Astrocyte (in vitro differentiated cells and primary cell): ENCODE measurements around the gene PIGU. TPM values are rescaled to one million over a fixed set of nuclear protein-coding genes. Genes with fewer than 3 reads are reported as not detected.

ENCODE experiments used
- DNase-seq: peaks from one replicate; pipeline ENCODE4 v3.0.0-alpha.2; 2010; ENCODE audit warnings: low read depth
- FAIRE-seq: peaks from 2 replicates; lab custom pipeline; 2011; peaks lifted over from hg19 to GRCh38; lab: Jason Lieb, UNC
- H2AFZ ChIP-seq: 2 replicates; pipeline ENCODE4 v1.6.0; 2012; ENCODE audit warnings: low read depth, low read length, inconsistent platforms
- H3K27ac ChIP-seq: 2 replicates; pipeline ENCODE4 v1.5.1; 2011; ENCODE audit warnings: low read depth, low read length, inconsistent platforms
- H3K27me3 ChIP-seq: 2 replicates; pipeline ENCODE4 v1.6.0; 2011; ENCODE audit warnings: low read length, inconsistent platforms; ENCODE audit not compliant: insufficient read depth
- H3K36me3 ChIP-seq: 2 replicates; pipeline ENCODE4 v1.5.1; 2011; ENCODE audit warnings: low read length, inconsistent platforms; ENCODE audit not compliant: insufficient read depth
- H3K4me1 ChIP-seq: 2 replicates; pipeline ENCODE4 v1.5.1; 2011; ENCODE audit warnings: low read length, inconsistent platforms; ENCODE audit not compliant: insufficient read depth
- H3K4me2 ChIP-seq: 2 replicates; pipeline ENCODE4 v1.6.0; 2012; ENCODE audit warnings: low read length, inconsistent platforms
- H3K4me3 ChIP-seq: 2 replicates; pipeline ENCODE4 v1.5.1; 2011; ENCODE audit warnings: low read depth, mild to moderate bottlenecking, low read length, inconsistent platforms; ENCODE audit not compliant: insufficient read depth
- H3K79me2 ChIP-seq: 2 replicates; pipeline ENCODE4 v1.6.0; 2012; ENCODE audit warnings: mild to moderate bottlenecking, low read length, inconsistent platforms; ENCODE audit not compliant: insufficient read depth
- H3K9ac ChIP-seq: 2 replicates; pipeline ENCODE4 v1.6.0; 2012; ENCODE audit warnings: mild to moderate bottlenecking, low read length, inconsistent platforms
- H3K9me3 ChIP-seq: 2 replicates; pipeline ENCODE4 v1.5.1; 2012; ENCODE audit warnings: low read depth, mild to moderate bottlenecking, low read length, inconsistent platforms; ENCODE audit not compliant: insufficient read depth
- H4K20me1 ChIP-seq: 2 replicates; pipeline ENCODE4 v1.6.0; 2012; ENCODE audit warnings: low read length, inconsistent platforms; ENCODE audit not compliant: insufficient read depth
- H3K27ac Mint-ChIP-seq: one replicate; pipeline ENCODE4 v1.8.0; 2021; ENCODE audit warnings: mild to moderate bottlenecking, mixed read lengths; ENCODE audit not compliant: unreplicated experiment
- H3K27me3 Mint-ChIP-seq: one replicate; pipeline ENCODE4 v1.8.0; 2021; ENCODE audit warnings: low read depth, mixed read lengths; ENCODE audit not compliant: unreplicated experiment
- H3K36me3 Mint-ChIP-seq: one replicate; pipeline ENCODE4 v1.8.0; 2021; ENCODE audit warnings: low read depth, mixed read lengths; ENCODE audit not compliant: unreplicated experiment
- H3K4me1 Mint-ChIP-seq: one replicate; pipeline ENCODE4 v1.8.0; 2021; ENCODE audit warnings: low read depth, mixed read lengths; ENCODE audit not compliant: unreplicated experiment
- H3K4me3 Mint-ChIP-seq: one replicate; pipeline ENCODE4 v1.8.0; 2021; ENCODE audit warnings: mild to moderate bottlenecking, moderate library complexity, mixed read lengths; ENCODE audit not compliant: unreplicated experiment
- H3K9me3 Mint-ChIP-seq: one replicate; pipeline ENCODE4 v1.8.0; 2021; ENCODE audit warnings: mild to moderate bottlenecking, mixed read lengths; ENCODE audit not compliant: unreplicated experiment
- EZH2 ChIP-seq: IDR thresholded peaks from 2 replicates; pipeline ENCODE4 v1.6.1; 2012; ENCODE audit warnings: mild to moderate bottlenecking, low read length, inconsistent platforms; ENCODE audit not compliant: insufficient read depth
- total RNA-seq: library from RNA; stranded (reverse); gene quantifications from 2 replicates; pipeline ENCODE4 v1.2.1, GENCODE V29; 2021
- TF ChIP-seq, protein P1 (sequence below): IDR thresholded peaks from 2 replicates; pipeline ENCODE4 v1.5.1; 2011; ENCODE audit warnings: low read depth, mild to moderate bottlenecking, inconsistent platforms, low read length, moderate library complexity; ENCODE audit not compliant: insufficient read depth

PIGU gene
- total RNA-seq, 1 donor from 2014 or later: 16.7 TPM

DNA sequence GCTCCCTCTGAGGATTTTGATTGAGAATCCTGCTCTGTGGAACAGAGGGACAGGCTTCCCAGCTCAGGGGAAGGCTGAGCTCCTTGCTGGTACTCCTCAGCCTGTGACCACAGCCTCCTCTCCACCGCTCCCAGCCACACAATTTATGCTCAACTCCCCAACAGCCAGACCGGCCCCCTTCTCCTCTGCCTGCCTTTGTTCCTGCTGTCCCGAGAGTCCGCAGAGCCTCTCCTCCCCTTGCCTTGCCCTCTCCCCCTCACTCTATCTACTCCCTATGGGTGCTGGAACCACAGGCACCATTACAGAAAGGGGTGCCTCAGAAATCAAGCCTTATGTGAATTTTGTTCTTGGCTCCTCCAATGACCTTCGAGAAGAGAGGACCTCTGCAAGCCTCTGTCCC is 102.5 kb downstream of the PIGU start:
- no peak overlapping the region for H3K4me2 ChIP-seq
- peaks cover 15% of the 10 kb centered on the region for H3K4me1 Mint-ChIP-seq
- DNase-seq (no peak), FAIRE-seq (no peak)
- no peak overlapping the region for H3K27ac Mint-ChIP-seq
- TF ChIP-seq EZH2: no peak
- TF ChIP-seq, protein P1, sequence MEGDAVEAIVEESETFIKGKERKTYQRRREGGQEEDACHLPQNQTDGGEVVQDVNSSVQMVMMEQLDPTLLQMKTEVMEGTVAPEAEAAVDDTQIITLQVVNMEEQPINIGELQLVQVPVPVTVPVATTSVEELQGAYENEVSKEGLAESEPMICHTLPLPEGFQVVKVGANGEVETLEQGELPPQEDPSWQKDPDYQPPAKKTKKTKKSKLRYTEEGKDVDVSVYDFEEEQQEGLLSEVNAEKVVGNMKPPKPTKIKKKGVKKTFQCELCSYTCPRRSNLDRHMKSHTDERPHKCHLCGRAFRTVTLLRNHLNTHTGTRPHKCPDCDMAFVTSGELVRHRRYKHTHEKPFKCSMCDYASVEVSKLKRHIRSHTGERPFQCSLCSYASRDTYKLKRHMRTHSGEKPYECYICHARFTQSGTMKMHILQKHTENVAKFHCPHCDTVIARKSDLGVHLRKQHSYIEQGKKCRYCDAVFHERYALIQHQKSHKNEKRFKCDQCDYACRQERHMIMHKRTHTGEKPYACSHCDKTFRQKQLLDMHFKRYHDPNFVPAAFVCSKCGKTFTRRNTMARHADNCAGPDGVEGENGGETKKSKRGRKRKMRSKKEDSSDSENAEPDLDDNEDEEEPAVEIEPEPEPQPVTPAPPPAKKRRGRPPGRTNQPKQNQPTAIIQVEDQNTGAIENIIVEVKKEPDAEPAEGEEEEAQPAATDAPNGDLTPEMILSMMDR: no peak
- H3K9me3 ChIP-seq: no peaks in the 10 kb centered on the region
- no peak overlapping the region for H3K4me3 ChIP-seq
- no peak overlapping the region for H3K27ac ChIP-seq
- no peaks in the 10 kb centered on the region for H3K27me3 Mint-ChIP-seq
- H3K9ac ChIP-seq: no peak overlapping the region
- no peaks in the 10 kb centered on the region for H3K79me2 ChIP-seq
- no peak overlapping the region for H3K4me3 Mint-ChIP-seq
- H2AFZ ChIP-seq: no peak overlapping the region
- peaks cover 12% of the 10 kb centered on the region for H3K36me3 Mint-ChIP-seq
- H3K36me3 ChIP-seq: no peaks in the 10 kb centered on the region
- H4K20me1 ChIP-seq: no peaks in the 10 kb centered on the region
- H3K9me3 Mint-ChIP-seq: no peaks in the 10 kb centered on the region
- H3K27me3 ChIP-seq: no peaks in the 10 kb centered on the region
- peaks cover 16% of the 10 kb centered on the region for H3K4me1 ChIP-seq

DNA sequence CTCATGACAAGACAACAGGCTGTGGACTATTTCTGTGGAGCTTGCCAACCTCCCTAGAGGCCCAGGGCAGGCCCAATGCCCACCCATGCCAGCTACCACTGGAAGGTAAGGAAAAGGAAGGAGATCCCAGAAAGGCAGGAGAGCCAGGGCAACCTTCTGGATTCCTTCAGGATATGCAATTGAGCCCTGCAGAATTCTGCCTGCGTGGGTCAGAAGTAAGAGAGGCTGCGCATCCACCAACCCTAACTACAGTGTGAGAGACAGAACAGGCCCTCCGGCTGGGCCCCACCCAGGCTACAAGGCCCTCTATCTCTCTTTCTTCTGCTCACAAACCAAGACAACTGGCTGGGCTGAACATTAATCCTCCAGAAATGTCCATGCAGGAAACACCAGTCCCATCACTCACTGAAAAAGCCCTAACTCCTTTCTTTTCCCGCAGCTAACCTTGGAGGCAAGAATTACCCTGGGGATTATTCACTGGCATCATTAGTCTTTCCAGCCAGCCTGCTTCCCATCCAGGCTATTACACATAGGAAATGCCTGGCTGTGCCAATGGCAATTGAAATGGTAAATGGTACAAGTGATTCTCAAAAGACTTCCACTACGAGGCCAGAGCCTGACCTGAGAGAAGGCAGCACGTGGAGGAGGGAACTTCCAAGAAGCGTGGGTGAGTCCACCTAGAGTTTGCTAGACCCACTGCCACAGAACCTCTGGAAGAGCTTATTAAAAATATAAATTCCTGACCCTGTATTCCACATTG is 103.2 kb downstream of the PIGU start:
- Histone ChIP-seq H3K27ac (no peak overlapping the region), H3K27me3 (no peaks in the 10 kb centered on the region), H3K4me3 (no peak overlapping the region), H3K4me1 (peaks cover 9% of the 10 kb centered on the region), H3K4me2 (no peak overlapping the region), H4K20me1 (no peaks in the 10 kb centered on the region), H3K36me3 (no peaks in the 10 kb centered on the region), H3K79me2 (no peaks in the 10 kb centered on the region), H3K9me3 (no peaks in the 10 kb centered on the region), H3K9ac (no peak overlapping the region), H2AFZ (no peak overlapping the region)
- FAIRE-seq (no peak), DNase-seq (no peak)
- Mint-ChIP-seq H3K4me1 (peaks cover 10% of the 10 kb centered on the region), H3K4me3 (no peak overlapping the region), H3K9me3 (no peaks in the 10 kb centered on the region), H3K27me3 (no peaks in the 10 kb centered on the region), H3K27ac (no peak overlapping the region), H3K36me3 (peaks cover 12% of the 10 kb centered on the region)
- TF ChIP-seq, protein P1: no peak
- TF ChIP-seq EZH2: no peak

DNA sequence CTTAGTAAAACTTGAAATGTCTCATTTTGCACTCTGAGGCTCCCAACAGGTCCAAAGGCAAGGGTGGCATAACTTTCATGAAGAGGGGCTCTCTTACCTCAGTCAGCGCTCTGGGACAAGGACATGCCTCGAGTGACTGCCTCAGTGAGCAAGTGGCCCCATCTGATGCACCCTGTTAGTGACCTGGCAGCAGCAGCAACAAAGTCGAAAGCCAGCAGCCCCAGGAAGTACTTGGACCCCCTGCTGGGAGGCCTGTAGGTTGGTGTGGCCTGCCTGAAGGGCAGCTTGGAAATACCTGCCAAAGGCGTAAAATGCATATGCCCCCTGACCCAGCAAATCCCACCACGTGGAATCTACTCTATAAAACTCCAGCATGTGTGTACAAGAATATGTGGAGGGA is 105.1 kb downstream of the PIGU start:
- no peaks in the 10 kb centered on the region for H4K20me1 ChIP-seq
- no peaks in the 10 kb centered on the region for H3K79me2 ChIP-seq
- TF ChIP-seq, protein P1: no peak
- no peak for TF ChIP-seq EZH2
- DNase-seq: no peak
- no peak overlapping the region for H2AFZ ChIP-seq
- H3K36me3 Mint-ChIP-seq: peaks cover 15% of the 10 kb centered on the region
- FAIRE-seq: no peak
- no peak overlapping the region for H3K27ac ChIP-seq
- no peak overlapping the region for H3K9ac ChIP-seq
- H3K4me1 Mint-ChIP-seq: peaks cover 6% of the 10 kb centered on the region
- H3K4me1 ChIP-seq: peaks cover 7% of the 10 kb centered on the region
- H3K27ac Mint-ChIP-seq: no peak overlapping the region
- peaks cover 3% of the 10 kb centered on the region for H3K27me3 Mint-ChIP-seq
- H3K4me3 ChIP-seq: no peak overlapping the region
- no peak overlapping the region for H3K4me2 ChIP-seq
- no peaks in the 10 kb centered on the region for H3K27me3 ChIP-seq
- H3K9me3 ChIP-seq: no peaks in the 10 kb centered on the region
- no peaks in the 10 kb centered on the region for H3K36me3 ChIP-seq
- no peaks in the 10 kb centered on the region for H3K9me3 Mint-ChIP-seq
- H3K4me3 Mint-ChIP-seq: no peak overlapping the region
